NCI-H1417 treated with DMSO at 0.1 percent for 48 hours (cell line): ENCODE data around the gene CYRIA.

ENCODE experiments used
- DNase-seq: peaks from one replicate; lab custom pipeline; 2025; lab: John Stamatoyannopoulos, UW

The CYRIA gene

GRCh38 chr2:16665748-16666448, at the start of gene CYRIA:
TSS of gene CYRIA (minus strand) at chr2:16665834. CDS start at chr2:16588119, 77,715 bp downstream.
- DNase-seq: no peak

GRCh38 chr2:16713011-16713423, 47.4 kb upstream of the CYRIA start:
- no peak for DNase-seq

GRCh38 chr2:16709769-16710168, 44.1 kb upstream of the CYRIA start:
- no peak for DNase-seq

GRCh38 chr2:16708173-16708572, 42.5 kb upstream of the CYRIA start:
- no peak for DNase-seq

GRCh38 chr2:16707014-16707623, 41.5 kb upstream of the CYRIA start:
- no peak for DNase-seq

GRCh38 chr2:16700551-16701259, 35.1 kb upstream of the CYRIA start:
- no peak for DNase-seq

- DNase-seq: no peak
Measured at GRCh38 chr2:16693854-16694253, 28.2 kb upstream of the CYRIA start.

GRCh38 chr2:16691261-16691660, 25.6 kb upstream of the CYRIA start:
- no peak for DNase-seq

- DNase-seq: no peak
Measured at GRCh38 chr2:16687955-16688354, 22.3 kb upstream of the CYRIA start.

- no peak for DNase-seq
Measured at GRCh38 chr2:16687222-16687621, 21.6 kb upstream of the CYRIA start.

GRCh38 chr2:16686641-16687040, 21.0 kb upstream of the CYRIA start:
- no peak for DNase-seq

GRCh38 chr2:16685340-16685715, 19.7 kb upstream of the CYRIA start:
- DNase-seq: no peak

- no peak for DNase-seq
Measured at GRCh38 chr2:16684676-16685339, 19.2 kb upstream of the CYRIA start.

GRCh38 chr2:16683576-16683975, 17.9 kb upstream of the CYRIA start:
- no peak for DNase-seq

- DNase-seq: no peak
Measured at GRCh38 chr2:16682431-16683118, 16.9 kb upstream of the CYRIA start.

GRCh38 chr2:16680781-16681180, 15.1 kb upstream of the CYRIA start:
- no peak for DNase-seq

- no peak for DNase-seq
Measured at GRCh38 chr2:16680304-16680703, 14.7 kb upstream of the CYRIA start.

GRCh38 chr2:16678964-16679363, 13.3 kb upstream of the CYRIA start:
- DNase-seq: no peak

GRCh38 chr2:16677875-16678274, 12.2 kb upstream of the CYRIA start:
- no peak for DNase-seq

GRCh38 chr2:16675781-16676180, 10.1 kb upstream of the CYRIA start:
- no peak for DNase-seq

- no peak for DNase-seq
Measured at GRCh38 chr2:16674154-16674553, 8.5 kb upstream of the CYRIA start.

GRCh38 chr2:16671760-16672159, 6.1 kb upstream of the CYRIA start:
- DNase-seq: no peak
